Suprapubic skin (tissue), 4 donors: Measurements from ENCODE around the gene CCDC71L.

ENCODE experiments used
- CTCF ChIP-seq, 2 donors: fragments of 200-600 bp in 1 of 2; fragments of 450-650 bp in 1 of 2; sonication (generic) in 1 of 2; IDR thresholded peaks; one replicate each; pipeline ENCODE4 v1.5.1; 2016 to 2019; ENCODE audit warnings: antibody characterized with exemption in 2 of 2, mild to moderate bottlenecking in 1 of 2, moderate library complexity in 1 of 2
- POLR2A ChIP-seq, 2 donors: fragments of 450-650 bp; IDR thresholded peaks; one replicate each; pipeline ENCODE4 v1.6.1; 2017; ENCODE audit warnings: antibody characterized with exemption in 2 of 2, mild to moderate bottlenecking in 2 of 2, moderate library complexity in 2 of 2
- POLR2AphosphoS5 ChIP-seq, 3 donors: sonication (generic); formaldehyde crosslinking; IDR thresholded peaks; one replicate each; pipeline ENCODE4 v1.6.1; 2017; ENCODE audit warnings: antibody characterized with exemption in 3 of 3

GRCh38 chr7:106620034-106620433 lies 40.9 kb downstream of the CCDC71L start:
- TF ChIP-seq CTCF (IDR thresholded peaks at IDR 0.05) (no peak), POLR2A (IDR thresholded peaks at IDR 0.05) (no peak), POLR2AphosphoS5 (IDR thresholded peaks at IDR 0.05) (no peak)
